Lower leg skin (tissue), 3 donors: ENCODE results near the gene PKD2.

ENCODE experiments used
- CTCF ChIP-seq, 3 donors: fragments of 450-650 bp; IDR thresholded peaks; one replicate each; pipeline ENCODE4 v1.5.1; 2016; ENCODE audit warnings: antibody characterized with exemption in 3 of 3, mild to moderate bottlenecking in 3 of 3, moderate library complexity in 2 of 3
- POLR2A ChIP-seq, 2 donors: fragments of 450-650 bp; IDR thresholded peaks; one replicate each; pipeline ENCODE4 v1.6.1; 2016 to 2017; ENCODE audit warnings: antibody characterized with exemption in 2 of 2, mild to moderate bottlenecking in 1 of 2, moderate library complexity in 1 of 2

DNA sequence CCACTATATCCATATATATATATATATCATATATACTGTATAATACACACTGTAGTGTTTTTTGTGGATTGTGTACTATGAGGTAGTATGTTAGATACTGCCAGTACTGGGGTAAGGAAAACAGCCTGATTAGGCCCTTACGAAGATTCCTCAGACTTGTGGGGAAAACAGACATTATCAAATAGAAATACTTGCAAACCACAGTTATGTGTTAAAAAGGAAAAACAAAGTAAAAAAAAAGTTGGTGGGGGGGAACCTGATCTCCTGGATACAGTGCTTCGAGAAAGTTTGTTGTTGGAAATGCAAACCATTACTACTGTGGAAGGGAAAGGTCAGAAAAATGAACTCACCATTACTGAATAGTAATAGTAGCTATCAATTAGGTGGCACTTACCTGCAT lies 53.0 kb downstream of the PKD2 start:
- TF ChIP-seq CTCF (IDR thresholded peaks at IDR 0.05), result no peak
- no peak for TF ChIP-seq POLR2A (IDR thresholded peaks at IDR 0.05)
